SK-N-SH treated with all-trans-retinoic acid at 6 μM for 48 hours (cell line): ENCODE results near the gene PDZK1IP1.

Experiments
- TCF4 ChIP-seq: fragments of 250-450 bp; sonication (Bioruptor Pico); IDR thresholded peaks from 2 replicates; pipeline ENCODE4 v1.8.0; 2021; ENCODE audit warnings: mild to moderate bottlenecking, moderate library complexity, borderline replicate concordance
- TOX ChIP-seq: fragments of 250-450 bp; sonication (Bioruptor Pico); IDR thresholded peaks from 2 replicates; pipeline ENCODE4 v1.8.0; 2021; ENCODE audit warnings: mild to moderate bottlenecking, moderate library complexity, borderline replicate concordance
- ZNF8 ChIP-seq: fragments of 450-650 bp; formaldehyde crosslinking; IDR thresholded peaks from 2 replicates; pipeline ENCODE4 v1.5.0; 2020; ENCODE audit warnings: mild to moderate bottlenecking, moderate library complexity
- TF ChIP-seq, protein P1 (sequence below): fragments of 250-450 bp; sonication (Bioruptor Pico); IDR thresholded peaks from 2 replicates; pipeline ENCODE4 v1.5.1; 2020; ENCODE audit warnings: low read depth, mild to moderate bottlenecking, moderate library complexity

DNA sequence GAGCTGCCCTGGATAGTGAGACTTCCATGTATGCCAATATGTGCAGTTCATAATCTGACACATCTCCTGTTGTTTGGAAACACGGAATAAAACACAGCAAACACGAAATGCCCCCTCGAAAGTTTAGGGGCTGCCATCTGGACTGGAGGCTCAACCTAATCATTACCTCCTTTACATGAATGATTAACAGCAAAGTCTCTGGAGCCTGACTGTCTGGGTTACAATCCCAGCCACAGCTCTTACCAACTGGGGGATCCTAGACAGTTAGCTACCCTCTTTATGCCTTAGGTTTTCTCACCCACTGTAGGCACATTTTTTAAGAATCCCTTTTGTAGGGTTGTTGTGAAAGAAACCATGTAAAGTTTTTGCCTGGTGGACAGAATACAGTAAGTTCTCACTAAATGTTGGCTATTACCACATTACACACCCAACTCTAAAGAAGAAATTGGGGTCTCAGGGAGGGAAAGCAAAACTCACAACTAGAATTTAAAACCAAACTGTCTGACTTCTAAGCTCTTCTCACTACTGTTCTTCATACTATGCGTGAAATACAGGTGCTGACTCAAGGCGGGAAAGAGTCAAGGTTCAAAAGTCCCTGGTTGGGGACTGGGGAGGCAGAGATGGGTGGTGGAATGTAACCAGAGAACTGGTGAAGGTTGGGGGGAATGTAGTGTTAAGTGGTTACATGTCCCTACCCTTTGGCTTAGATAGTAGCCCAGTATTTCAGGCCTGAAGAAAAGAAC, 28.4 kb downstream of the PDZK1IP1 start:
- TF ChIP-seq ZNF8 (CRISPR knock-in tag) (no peak), TCF4 (CRISPR knock-in tag) (no peak), TOX (CRISPR knock-in tag) (no peak)
- TF ChIP-seq, protein P1, sequence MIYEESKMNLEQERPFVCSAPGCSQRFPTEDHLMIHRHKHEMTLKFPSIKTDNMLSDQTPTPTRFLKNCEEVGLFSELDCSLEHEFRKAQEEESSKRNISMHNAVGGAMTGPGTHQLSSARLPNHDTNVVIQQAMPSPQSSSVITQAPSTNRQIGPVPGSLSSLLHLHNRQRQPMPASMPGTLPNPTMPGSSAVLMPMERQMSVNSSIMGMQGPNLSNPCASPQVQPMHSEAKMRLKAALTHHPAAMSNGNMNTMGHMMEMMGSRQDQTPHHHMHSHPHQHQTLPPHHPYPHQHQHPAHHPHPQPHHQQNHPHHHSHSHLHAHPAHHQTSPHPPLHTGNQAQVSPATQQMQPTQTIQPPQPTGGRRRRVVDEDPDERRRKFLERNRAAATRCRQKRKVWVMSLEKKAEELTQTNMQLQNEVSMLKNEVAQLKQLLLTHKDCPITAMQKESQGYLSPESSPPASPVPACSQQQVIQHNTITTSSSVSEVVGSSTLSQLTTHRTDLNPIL (CRISPR knock-in tag) = no peak
